SK-N-DZ (cell line): ENCODE results near the gene ACTRT2.

Experiments used
- DNase-seq: peaks from one replicate; pipeline ENCODE4 v3.0.0-alpha.2; 2015; ENCODE audit warnings: low spot score

The ACTRT2 gene

DNA sequence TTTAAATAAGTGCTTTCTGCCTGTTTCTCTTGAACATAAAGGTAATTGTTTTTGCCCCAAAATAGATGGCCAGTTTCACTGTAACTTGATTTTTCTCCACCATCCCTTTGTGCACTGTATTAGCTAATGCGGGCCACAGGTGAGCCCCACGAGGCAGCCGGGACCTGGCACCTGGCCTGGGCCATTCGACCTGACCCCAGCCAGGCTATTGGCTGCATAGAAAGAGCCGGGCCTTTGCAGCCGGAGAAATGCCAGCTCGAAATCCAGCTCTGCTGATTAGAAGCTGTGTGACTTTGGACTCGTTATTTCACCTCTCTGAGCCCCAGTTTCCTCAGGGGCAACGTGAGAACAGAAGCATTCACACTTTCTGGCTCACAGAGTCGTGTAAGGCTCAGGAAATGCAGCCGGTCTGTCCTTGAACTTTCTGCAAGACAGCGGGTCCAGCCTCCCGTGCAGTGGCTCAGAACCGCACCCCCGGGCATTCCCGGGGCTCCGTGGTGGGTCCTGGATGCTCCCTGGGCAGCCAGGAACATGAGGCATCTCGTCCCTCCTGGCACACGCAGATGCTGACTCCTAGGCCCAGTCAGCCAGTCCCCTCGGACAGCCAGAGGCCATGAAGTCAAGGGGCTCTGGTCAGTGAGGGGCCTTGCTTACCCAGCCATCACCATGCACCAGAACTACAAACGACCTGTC is 37.4 kb upstream of the ACTRT2 start:
- DNase-seq: no peak

DNA sequence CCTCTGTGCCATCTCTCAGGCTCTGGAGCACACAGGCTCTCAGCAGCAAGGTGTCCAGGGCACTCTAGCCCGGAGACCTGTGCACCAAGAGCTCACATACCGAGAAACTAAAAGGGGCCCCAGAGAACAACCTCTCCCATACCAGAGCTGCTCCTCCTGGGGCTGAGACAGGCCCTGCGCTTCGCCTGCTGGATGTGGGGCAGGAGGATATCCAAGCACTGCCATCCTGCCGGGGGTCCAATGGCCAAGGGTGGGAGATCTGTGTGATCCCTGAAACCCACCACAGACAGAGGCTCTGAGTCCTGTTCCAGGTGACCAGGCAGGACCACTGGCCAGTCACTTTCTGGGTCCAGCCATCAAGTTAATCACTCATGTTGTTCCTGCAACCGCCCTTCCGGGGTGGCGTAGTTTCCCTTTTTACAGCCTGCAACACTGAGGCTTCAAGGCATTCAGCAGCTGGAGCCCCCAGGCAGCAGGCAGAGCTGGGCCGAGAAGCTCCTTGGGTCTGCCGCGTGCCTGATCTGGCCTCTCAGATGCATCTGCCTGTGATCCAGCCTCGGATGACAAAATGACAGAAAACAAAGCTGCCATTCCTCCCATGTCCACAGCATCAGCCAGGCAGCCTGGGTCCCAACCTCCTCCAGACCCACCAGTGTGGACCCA is 36.7 kb upstream of the ACTRT2 start:
- no peak for DNase-seq

DNA sequence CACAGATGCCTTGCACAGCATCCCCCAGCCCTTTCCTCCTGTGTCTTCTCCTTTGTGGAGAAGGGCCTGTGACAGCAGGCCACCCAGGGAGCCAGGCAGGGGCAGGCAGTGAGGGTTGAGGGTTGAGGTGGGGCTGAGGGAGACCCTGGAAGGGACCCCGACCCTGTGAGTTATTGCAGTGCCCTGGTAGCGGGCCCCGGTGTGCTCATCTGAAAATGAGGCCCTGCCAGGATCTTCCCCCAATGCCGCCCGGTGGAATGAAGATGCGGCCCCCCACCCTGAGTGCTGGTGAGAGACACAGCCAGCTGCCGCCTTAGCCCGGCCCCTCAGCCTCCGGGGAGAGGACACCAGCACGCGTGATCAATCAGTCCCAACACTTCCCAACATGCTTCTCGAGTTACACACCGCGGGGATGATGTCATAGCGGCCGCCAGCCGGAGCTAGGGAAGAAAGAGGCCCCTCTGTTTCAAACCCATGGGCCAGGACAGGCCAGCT is 36.2 kb upstream of the ACTRT2 start:
- no peak for DNase-seq

DNA sequence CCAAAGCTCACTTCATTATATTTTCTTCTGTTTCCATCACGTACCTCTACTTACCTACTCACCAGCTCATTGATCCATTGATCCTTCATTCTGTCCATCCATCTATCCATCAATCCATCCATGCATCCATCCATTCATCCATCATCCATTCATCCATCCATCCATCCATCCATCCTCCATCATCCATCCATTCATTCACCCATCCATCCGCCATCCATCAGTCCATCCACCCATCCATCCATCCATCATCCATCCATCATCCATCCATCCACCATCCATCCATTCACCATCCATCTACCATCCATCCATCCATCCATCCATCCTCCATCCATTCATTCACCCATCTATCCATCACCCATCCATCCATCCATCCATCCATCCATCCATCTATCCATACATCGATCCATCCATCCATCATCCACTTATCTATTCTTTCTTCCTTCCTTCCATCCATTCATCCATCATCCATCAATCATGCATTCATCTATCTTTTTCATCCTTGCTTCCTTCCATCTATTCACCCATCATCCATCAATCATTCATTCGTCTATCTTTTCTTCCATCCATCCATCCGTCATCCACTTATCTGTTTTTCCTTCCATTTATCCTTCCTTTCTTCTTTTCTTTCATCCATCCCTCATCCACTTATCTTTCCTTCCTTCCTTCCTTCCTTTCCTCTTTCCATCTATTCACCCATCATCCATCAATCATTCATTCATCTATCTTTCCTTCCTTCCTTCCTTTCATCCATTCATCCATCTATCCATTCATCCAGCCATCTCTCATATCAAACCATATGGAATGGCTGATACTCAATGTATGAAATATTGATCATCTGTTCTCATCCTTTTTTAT is 35.3 kb upstream of the ACTRT2 start:
- DNase-seq: no peak

DNA sequence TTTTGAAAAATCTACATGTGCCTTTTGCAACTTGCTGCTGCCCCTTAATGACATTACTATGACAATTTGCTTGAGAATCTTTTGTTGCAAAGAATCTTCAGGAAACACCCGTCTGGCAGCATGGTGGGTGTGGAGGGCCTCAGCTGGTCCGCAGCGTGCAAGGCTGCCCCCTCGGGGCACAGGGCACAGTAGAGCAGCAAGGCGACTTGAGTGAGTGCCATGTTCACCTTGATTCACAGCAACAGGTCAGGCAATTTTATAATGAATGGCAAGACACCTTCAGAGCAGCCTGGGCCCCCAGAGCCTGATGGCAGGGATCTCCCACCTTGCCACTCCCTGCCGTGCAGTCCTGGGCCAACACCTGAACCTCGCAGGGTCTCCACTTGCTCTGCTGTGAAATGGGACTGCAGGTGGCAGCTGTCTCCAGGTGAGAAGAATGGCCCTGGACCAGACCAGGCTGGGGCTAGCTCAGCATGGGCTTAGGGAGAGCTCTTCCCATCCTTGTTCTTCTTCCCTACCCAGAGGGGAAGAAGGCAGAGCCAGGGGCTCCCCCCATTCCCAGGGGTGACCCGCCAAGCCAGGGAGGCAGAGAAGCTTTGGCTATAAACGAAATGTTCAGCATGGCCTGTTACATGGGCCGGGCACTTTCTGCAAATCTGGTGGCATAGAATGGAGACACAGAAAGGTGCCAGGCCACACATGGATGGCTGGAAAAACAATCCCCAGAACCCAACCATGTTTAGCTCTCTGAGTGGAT is 34.5 kb upstream of the ACTRT2 start:
- no peak for DNase-seq

DNA sequence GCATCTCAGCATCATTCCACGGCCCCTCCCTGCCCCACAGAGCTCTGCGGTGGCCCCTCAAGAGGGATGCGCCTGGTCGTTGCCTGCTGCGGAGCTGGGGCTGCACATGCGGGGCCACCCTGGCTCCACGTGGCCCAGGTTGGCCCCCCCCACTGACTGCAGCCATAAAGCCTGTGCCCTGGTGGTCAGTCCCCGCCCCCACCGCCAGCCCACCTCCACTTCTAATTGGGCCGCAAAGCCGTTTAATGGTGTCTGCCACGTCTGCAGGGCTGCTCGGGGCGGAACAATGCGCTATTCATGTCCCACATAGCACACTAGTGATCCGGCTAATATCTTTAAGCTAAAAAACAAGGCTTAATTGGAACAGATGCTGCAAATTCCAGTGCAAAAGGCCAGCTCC is 33.5 kb upstream of the ACTRT2 start:
- no peak for DNase-seq

DNA sequence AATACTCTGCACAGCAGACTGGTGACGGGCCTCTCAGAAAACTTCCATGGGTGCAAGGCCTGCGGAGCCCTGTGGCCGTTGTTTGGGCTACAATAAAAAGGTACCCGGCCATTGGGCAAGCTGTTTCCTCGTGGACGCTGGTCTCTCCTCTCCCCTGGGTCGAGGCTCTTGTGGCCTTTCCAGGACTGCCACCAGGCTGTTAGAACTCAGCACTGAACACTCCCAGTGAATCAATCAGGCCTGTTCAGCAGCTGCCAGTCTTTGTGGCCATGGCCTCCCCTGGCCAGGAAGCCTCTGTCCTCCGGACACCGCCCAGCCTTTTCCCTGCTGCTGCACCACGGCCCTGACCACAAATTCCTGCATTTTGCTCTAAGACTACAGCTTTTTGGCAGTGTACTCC is 33.0 kb upstream of the ACTRT2 start:
- DNase-seq: no peak

DNA sequence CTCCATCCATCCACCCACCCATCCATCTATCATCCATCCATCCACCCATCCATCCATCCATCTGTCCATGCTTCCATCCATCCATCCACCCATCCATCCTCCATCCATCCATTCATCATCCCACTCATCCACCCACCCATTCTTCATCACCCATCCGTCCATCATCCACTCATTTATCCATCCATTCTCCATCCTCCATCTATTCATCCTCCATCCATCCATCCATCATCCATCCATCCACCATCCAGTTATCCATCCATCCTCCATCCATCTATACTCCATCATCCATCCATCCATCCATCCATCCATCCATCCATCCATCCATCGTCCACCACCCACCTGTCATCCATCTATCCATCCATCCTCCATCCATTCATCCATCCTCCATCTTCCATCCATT is 32.1 kb upstream of the ACTRT2 start:
- DNase-seq: no peak

DNA sequence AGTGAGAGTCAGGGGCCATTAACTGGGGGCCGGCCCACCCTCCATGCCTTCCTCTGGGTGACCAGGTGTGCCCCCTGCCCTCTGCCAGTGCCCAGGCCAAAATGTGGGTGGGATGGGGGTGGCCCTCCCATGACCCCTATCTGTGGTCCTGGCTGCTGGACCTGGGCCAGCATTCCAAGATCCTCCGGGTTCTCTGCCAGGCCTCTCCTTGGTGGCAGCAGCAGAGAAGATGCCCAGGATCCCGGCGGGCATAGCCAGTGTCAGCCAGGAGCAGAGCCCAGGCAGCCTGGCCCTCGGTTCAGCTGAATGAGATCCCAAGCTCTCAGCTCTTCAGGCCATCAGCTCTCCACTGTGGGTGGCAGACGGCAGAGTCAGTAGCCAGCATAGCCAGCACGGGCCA is 31.3 kb upstream of the ACTRT2 start:
- DNase-seq: no peak

DNA sequence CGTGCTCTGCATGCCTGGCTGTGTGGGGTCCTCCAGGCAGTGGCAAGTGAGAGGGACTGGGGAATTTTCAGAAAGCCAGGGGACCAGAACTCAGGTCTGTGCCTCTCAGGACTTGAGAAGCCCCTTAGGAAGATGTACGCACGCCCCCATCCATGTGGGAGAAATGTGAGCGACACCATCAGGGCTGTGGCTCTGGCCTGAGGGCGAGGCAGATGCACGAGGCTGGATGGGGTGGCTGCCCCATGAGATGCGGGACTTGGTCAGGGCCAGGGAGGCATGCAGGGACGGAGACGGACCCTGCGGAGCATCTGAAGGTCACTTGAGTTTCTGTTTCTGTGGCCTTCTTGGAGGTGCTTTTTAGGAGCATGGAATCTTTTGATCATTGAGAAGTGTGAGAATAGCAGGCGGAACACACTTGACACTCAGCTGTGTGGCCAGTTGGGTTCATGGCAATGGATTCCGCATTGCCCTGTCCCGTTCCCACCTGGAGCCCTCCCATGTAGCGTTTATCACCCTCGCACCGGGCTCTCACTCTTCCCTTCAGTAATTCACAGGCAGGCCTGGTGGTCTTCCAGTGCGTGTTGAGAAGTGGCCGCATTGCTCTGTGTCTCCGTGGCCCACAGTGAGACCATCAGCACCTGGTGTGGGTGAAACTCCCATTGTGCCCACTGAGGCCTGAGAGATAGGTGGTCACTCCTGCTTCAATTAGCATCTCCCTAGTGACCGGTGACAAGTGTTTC is 30.7 kb upstream of the ACTRT2 start:
- no peak for DNase-seq

DNA sequence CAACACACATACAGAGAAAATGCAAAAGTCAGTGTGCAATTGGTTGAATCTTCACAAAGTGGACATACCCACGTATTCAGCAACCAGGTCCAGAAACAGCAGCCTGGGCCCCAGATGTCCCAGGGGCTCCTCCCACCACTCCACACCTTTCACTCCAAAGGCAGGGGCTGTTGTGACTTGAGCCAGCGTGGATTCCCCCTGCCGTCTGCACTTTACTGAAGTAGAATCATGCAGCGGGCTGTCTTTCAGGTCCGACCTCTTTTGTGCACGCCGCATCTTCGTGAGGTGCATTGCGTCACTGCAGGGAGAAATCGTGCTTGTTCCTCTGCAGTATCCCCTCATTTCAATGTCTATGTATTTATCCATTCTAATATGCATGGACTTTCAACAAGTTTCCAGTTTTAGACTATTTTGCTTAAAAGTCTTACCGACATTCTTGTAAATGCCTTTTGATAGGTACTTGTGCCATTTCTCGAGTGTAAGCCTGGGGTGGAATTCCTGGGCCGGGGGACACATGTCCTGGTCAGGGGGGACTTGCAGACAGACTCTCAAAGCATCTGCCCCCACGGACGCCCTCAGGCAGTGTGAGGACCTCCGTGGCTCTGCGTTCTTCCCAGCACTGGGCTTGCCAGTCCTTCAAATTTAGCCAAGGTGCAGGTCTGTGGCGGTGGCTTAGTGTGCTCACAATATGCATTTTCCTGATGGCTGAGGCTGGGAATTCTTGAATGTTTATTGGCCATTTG is 29.3 kb upstream of the ACTRT2 start:
- no peak for DNase-seq

DNA sequence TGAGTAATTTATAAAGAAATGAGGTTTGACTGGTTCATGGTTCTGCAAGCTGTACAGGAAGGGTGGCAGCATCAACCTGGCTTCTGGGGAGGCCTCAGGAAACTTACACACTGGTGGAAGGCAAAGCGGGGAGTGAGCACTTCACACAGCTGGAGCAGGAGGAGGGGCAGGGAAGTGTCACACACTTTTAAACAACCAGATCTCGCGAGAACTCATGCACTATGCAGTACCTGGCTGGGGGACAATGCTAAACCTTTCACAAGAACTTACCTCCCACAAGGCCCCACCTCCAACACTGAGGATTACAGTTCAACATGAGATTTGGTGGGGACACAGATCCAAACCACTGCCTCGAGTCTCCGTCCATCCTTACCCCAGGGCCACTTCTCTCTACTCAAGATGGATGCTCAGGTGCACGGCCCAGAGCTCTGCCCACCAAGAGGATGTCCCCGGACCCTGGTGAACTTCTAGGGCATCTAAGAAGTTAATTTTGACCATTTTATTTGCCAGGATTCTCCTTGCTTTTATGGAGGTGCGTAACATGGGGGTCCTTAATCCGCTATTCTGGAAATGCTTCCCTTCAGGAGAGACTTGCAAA is 22.7 kb upstream of the ACTRT2 start:
- DNase-seq: no peak

DNA sequence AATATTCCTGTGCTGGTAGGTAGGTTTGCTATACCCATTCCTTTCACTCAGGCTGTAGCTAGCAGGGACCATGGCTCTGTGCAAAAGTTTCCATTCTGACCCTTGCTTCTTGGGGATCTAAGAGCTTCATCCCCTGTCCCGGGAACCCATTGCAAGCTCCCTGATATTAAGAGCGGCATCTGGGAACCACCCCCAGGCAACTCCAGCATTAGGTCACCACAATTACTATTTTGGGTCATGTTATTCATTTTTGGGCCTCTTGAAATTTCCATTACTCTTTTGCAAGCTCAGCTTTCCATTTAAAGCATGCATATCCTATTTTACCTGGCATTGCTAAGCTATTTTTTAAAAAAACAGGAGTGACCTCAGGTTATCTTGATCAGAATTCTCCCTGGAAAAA is 22.1 kb upstream of the ACTRT2 start:
- no peak for DNase-seq

DNA sequence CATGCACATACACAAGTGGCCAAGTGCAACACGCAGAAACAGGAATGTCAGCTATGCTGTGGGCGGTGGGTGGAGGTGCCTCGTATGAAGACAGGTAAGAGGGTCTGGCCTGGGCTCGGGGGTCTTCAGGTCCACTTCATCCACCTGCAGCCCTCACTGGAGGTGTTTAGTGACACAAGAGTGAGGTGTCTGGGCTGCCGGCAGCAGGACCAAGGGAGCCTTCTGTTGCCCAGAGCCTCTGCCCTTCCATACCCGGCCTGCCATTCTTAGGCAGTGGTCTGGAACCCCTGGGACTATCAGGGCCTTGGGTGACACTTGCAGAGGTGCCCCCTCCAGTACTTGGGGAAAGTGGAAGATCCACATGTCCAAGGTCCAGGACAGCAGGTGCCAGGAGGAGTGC is 21.7 kb upstream of the ACTRT2 start:
- no peak for DNase-seq

DNA sequence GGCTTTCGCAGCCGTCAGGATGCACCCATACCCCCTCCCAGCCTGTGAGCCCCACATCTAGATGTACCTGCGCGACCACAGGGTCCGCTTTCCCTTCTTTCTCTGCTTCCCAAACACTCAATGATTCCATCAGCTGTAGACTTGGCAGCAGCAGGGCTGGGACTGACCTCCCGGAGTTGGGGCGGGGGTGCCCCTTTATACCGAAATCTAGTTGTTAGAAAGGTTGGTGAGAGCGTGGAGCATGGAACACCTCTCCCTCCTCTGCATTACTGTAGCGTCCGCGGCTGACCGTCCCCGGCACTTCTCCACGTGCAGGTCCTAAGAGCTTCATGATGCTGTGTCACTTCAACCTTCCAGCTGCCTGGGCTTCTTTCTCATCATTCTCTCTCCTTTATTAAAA is 21.1 kb upstream of the ACTRT2 start:
- DNase-seq: no peak

DNA sequence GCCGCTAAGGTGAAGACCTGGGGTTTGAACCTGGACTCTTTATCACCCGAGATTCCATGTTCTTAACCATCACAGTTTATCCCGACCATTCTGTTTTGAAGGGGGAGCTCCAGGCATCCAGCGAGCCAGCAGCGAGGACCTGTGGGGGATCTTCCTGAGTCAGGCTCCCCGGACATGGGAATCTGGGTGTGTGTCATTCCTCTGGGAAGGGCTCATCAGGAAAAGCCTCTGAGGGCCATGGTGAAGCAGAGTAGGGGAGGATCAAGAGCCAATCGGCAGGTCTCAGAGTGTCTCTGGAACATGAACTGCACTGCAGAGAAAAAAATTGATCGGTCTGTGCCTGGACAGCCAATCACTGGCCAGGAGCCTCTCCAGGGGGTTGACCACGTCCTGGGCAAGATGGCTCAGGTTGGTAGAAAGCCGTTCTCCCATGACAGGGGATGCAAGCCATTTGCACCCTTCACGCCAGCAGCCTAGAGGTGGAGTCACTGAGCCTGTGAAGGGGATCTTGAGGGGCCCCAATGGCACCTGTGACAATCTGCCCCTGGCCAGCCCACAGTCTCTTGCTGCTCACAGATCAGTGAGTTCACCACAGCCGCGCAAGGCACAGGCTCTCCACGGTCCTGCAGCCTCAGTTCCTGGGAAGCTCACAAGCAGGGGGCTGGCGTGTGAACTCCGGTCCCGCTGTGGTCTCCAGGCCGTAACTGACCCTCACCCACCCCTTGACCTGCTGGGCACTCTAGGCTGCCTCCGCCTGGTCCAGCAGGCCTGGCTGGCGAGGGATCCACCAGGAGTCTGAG is 20.4 kb upstream of the ACTRT2 start:
- DNase-seq: no peak

DNA sequence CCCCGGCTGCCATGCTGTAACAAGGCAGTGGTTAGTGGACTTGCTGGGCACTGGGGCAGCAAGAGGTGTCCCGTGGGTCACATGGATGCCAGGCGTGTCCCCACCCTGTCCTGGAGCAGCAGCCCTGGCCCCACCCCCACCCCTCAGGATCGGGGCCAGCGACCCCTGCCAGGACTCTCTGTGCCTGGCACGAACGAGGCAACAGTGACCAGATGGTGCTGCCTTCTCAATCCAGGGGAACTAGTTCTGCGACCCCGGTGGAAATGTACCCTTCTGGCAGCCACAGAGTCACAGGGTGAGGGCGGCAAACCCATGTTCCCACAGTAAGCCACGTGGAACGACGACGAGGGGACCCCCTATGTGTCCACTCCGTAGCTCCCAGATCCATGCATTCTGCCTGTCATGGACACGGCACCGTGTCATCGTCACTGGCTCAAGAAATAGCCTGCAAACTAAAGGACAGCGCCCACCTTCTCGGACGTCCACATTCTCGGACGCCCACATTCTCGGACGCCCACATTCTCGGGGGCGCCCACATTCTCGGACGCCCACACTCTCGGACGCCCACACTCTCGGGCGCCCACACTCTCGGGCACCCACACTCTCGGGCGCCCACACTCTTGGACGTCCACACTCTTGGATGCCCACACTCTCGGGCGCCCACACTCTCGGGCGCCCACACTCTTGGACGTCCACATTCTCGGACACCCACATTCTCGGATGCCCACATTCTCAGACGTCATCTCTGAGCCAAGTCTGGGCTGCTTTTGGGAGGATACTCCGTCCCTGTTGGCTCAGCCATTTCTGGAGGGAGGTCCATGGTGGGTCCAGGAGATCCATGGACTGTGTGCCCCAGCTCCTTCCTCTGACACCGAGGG is 19.6 kb upstream of the ACTRT2 start:
- DNase-seq: no peak
